ENCODE data around the gene AKAP17A.
"Not testable (repeated sequence)": the region's sequence is repeated elsewhere in the genome, so short reads cannot be mapped to it uniquely, and the experiment has no call there.

The AKAP17A gene

GRCh38 chrX:1602299-1602698 is 10.9 kb downstream of the AKAP17A start:
- TF ChIP-seq Cebpa-rat (IDR thresholded peaks at IDR 0.05) = no peak
- no peaks in the 10 kb centered on the region for H3K27me3 ChIP-seq
- H3K9ac ChIP-seq = no peak overlapping the region
- no peak overlapping the region for H3K4me2 ChIP-seq
- no peak overlapping the region for H3K4me3 ChIP-seq
- peaks cover 32% of the 10 kb centered on the region for H3K4me1 ChIP-seq
- peaks cover 83% of the 10 kb centered on the region for H4K20me1 ChIP-seq
- no peak overlapping the region for H3K27ac ChIP-seq
- H3K36me3 ChIP-seq = peaks cover 87% of the 10 kb centered on the region
- H3K9me3 ChIP-seq = peaks cover 21% of the 10 kb centered on the region

GRCh38 chrX:1606496-1606895 is 15.1 kb downstream of the AKAP17A start:
- no peak for TF ChIP-seq Cebpa-rat (IDR thresholded peaks at IDR 0.05)
- no peak overlapping the region for H3K4me3 ChIP-seq
- H3K36me3 ChIP-seq = peaks cover 59% of the 10 kb centered on the region
- peaks cover 22% of the 10 kb centered on the region for H3K4me1 ChIP-seq
- peaks cover 41% of the 10 kb centered on the region for H4K20me1 ChIP-seq
- no peak overlapping the region for H3K9ac ChIP-seq
- no peak overlapping the region for H3K4me2 ChIP-seq
- H3K27me3 ChIP-seq = no peaks in the 10 kb centered on the region
- no peak overlapping the region for H3K27ac ChIP-seq
- peaks cover 12% of the 10 kb centered on the region for H3K9me3 ChIP-seq

- Histone ChIP-seq H3K4me2 (peak overlapping the region; percentile 54), H3K9ac (no peak overlapping the region), H3K36me3 (peaks cover 31% of the 10 kb centered on the region), H3K4me3 (no peak overlapping the region), H3K4me1 (peaks cover 22% of the 10 kb centered on the region), H4K20me1 (peaks cover 16% of the 10 kb centered on the region), H3K27me3 (no peaks in the 10 kb centered on the region), H3K27ac (no peak overlapping the region), H3K9me3 (no peaks in the 10 kb centered on the region)
- no peak for TF ChIP-seq Cebpa-rat (IDR thresholded peaks at IDR 0.05)
Observed at GRCh38 chrX:1609311-1609710, 17.9 kb downstream of the AKAP17A start.

- H3K4me1 ChIP-seq = peaks cover 22% of the 10 kb centered on the region
- peaks cover 11% of the 10 kb centered on the region for H4K20me1 ChIP-seq
- no peak overlapping the region for H3K27ac ChIP-seq
- H3K4me2 ChIP-seq = peak overlapping the region; percentile 54
- peaks cover 28% of the 10 kb centered on the region for H3K36me3 ChIP-seq
- no peak overlapping the region for H3K4me3 ChIP-seq
- H3K9me3 ChIP-seq = no peaks in the 10 kb centered on the region
- no peak for TF ChIP-seq Cebpa-rat (IDR thresholded peaks at IDR 0.05)
- H3K9ac ChIP-seq = no peak overlapping the region
- H3K27me3 ChIP-seq = no peaks in the 10 kb centered on the region
Observed at GRCh38 chrX:1609762-1610161, 18.4 kb downstream of the AKAP17A start.

GRCh38 chrX:1610166-1610565 is 18.8 kb downstream of the AKAP17A start:
- no peaks in the 10 kb centered on the region for H3K9me3 ChIP-seq
- peaks cover 7% of the 10 kb centered on the region for H4K20me1 ChIP-seq
- H3K36me3 ChIP-seq = peaks cover 24% of the 10 kb centered on the region
- no peak overlapping the region for H3K9ac ChIP-seq
- peak overlapping the region; percentile 54 for H3K4me2 ChIP-seq
- no peaks in the 10 kb centered on the region for H3K27me3 ChIP-seq
- H3K4me1 ChIP-seq = peaks cover 22% of the 10 kb centered on the region
- H3K27ac ChIP-seq = no peak overlapping the region
- H3K4me3 ChIP-seq = no peak overlapping the region
- TF ChIP-seq Cebpa-rat (IDR thresholded peaks at IDR 0.05) = no peak

GRCh38 chrX:1610736-1611135 is 19.3 kb downstream of the AKAP17A start:
- Histone ChIP-seq H3K9me3 (no peaks in the 10 kb centered on the region), H3K4me3 (no peak overlapping the region), H4K20me1 (peaks cover 2% of the 10 kb centered on the region; the same call in 1 of the 2 replicates), H3K36me3 (peaks cover 18% of the 10 kb centered on the region), H3K27me3 (no peaks in the 10 kb centered on the region), H3K4me2 (peak overlapping the region; percentile 54; the same call in 1 of the 2 replicates), H3K4me1 (peaks cover 22% of the 10 kb centered on the region), H3K27ac (no peak overlapping the region), H3K9ac (no peak overlapping the region)
- TF ChIP-seq Cebpa-rat (IDR thresholded peaks at IDR 0.05) = no peak

- Histone ChIP-seq H3K36me3 (no peaks in the 10 kb centered on the region), H4K20me1 (no peaks in the 10 kb centered on the region), H3K27ac (no peak overlapping the region), H3K4me3 (no peak overlapping the region), H3K9me3 (no peaks in the 10 kb centered on the region), H3K27me3 (no peaks in the 10 kb centered on the region), H3K4me1 (peaks cover 30% of the 10 kb centered on the region), H3K9ac (no peak overlapping the region), H3K4me2 (no peak overlapping the region)
- no peak for TF ChIP-seq Cebpa-rat (IDR thresholded peaks at IDR 0.05)
Observed at GRCh38 chrX:1612641-1613286, 21.4 kb downstream of the AKAP17A start.

- no peak within 1 kb of the TSS for H3K27ac ChIP-seq
- H3K9me3 ChIP-seq = no peaks in the 10 kb centered on the region
- no peak within 1 kb of the TSS for H3K4me2 ChIP-seq
- peaks cover 17% of the 10 kb centered on the region for H3K4me1 ChIP-seq
- H3K27me3 ChIP-seq = peaks cover 3% of the 10 kb centered on the region; the same call in 1 of the 2 replicates
- no peaks in the 10 kb centered on the region for H3K36me3 ChIP-seq
- TF ChIP-seq Cebpa-rat (IDR thresholded peaks at IDR 0.05) = no peak
- H3K4me3 ChIP-seq = no peak within 1 kb of the TSS
- no peaks in the 10 kb centered on the region for H4K20me1 ChIP-seq
- no peak within 1 kb of the TSS for H3K9ac ChIP-seq
Observed at GRCh38 chrX:1614927-1615326, 23.5 kb downstream of the AKAP17A start, which contains the start of gene ASMT. Gene ASMT (plus strand): TSS chrX:1615059. CDS start chrX:1615200, 141 bp downstream.

GRCh38 chrX:1618689-1619088 is 27.3 kb downstream of the AKAP17A start:
- no peak overlapping the region for H3K4me2 ChIP-seq
- TF ChIP-seq Cebpa-rat (IDR thresholded peaks at IDR 0.05) = no peak

GRCh38 chrX:1623691-1624090 is 32.3 kb downstream of the AKAP17A start:
- H4K20me1 ChIP-seq = peaks cover 17% of the 10 kb centered on the region
- TF ChIP-seq Cebpa-rat (IDR thresholded peaks at IDR 0.05) = no peak
- H3K4me3 ChIP-seq = no peak overlapping the region
- peak overlapping the region; percentile 57 for H3K4me2 ChIP-seq
- no peaks in the 10 kb centered on the region for H3K36me3 ChIP-seq
- H3K27me3 ChIP-seq = peaks cover 30% of the 10 kb centered on the region; the same call in 1 of the 2 replicates
- H3K4me1 ChIP-seq = peaks cover 36% of the 10 kb centered on the region
- H3K9me3 ChIP-seq = peaks cover 5% of the 10 kb centered on the region
- H3K27ac ChIP-seq = no peak overlapping the region
- H3K9ac ChIP-seq = no peak overlapping the region

More at GRCh38 chrX:1618689-1619088, 27.3 kb downstream of the AKAP17A start:
- peaks cover 16% of the 10 kb centered on the region; the same call in 1 of the 2 replicates for H3K27me3 ChIP-seq
- H3K9ac ChIP-seq = no peak overlapping the region
- peaks cover 12% of the 10 kb centered on the region for H4K20me1 ChIP-seq
- H3K36me3 ChIP-seq = no peaks in the 10 kb centered on the region
- H3K4me1 ChIP-seq = peaks cover 39% of the 10 kb centered on the region
- H3K4me3 ChIP-seq = no peak overlapping the region
- H3K9me3 ChIP-seq = peaks cover 5% of the 10 kb centered on the region
- no peak overlapping the region for H3K27ac ChIP-seq

GRCh38 chrX:1624158-1624860 is 32.9 kb downstream of the AKAP17A start:
- Histone ChIP-seq H4K20me1 (peaks cover 17% of the 10 kb centered on the region), H3K27me3 (peaks cover 34% of the 10 kb centered on the region; the same call in 1 of the 2 replicates), H3K4me1 (peaks cover 38% of the 10 kb centered on the region), H3K4me2 (peak overlapping the region; percentile 57)
- not testable (repeated sequence) for H3K36me3 ChIP-seq, H3K4me3 ChIP-seq, H3K9me3 ChIP-seq, H3K9ac ChIP-seq, H3K27ac ChIP-seq

GRCh38 chrX:1624861-1625215 is 33.4 kb downstream of the AKAP17A start:
- H3K36me3 ChIP-seq, H3K4me3 ChIP-seq, H3K9me3 ChIP-seq, H3K4me2 ChIP-seq, H3K9ac ChIP-seq, H3K27ac ChIP-seq: not testable (repeated sequence)
- H3K27me3 ChIP-seq = peaks cover 39% of the 10 kb centered on the region; the same call in 1 of the 2 replicates
- peaks cover 43% of the 10 kb centered on the region for H3K4me1 ChIP-seq
- H4K20me1 ChIP-seq = peaks cover 17% of the 10 kb centered on the region
